GM12872 (cell line): ENCODE data around the gene TNFRSF19.

ENCODE experiments used
- TF ChIP-seq, protein P1 (sequence below): IDR thresholded peaks from 3 replicates; pipeline ENCODE4 v1.5.1; 2011; ENCODE audit warnings: low read depth, mild to moderate bottlenecking, low read length, moderate library complexity; ENCODE audit not compliant: insufficient read depth

TNFRSF19 gene

DNA sequence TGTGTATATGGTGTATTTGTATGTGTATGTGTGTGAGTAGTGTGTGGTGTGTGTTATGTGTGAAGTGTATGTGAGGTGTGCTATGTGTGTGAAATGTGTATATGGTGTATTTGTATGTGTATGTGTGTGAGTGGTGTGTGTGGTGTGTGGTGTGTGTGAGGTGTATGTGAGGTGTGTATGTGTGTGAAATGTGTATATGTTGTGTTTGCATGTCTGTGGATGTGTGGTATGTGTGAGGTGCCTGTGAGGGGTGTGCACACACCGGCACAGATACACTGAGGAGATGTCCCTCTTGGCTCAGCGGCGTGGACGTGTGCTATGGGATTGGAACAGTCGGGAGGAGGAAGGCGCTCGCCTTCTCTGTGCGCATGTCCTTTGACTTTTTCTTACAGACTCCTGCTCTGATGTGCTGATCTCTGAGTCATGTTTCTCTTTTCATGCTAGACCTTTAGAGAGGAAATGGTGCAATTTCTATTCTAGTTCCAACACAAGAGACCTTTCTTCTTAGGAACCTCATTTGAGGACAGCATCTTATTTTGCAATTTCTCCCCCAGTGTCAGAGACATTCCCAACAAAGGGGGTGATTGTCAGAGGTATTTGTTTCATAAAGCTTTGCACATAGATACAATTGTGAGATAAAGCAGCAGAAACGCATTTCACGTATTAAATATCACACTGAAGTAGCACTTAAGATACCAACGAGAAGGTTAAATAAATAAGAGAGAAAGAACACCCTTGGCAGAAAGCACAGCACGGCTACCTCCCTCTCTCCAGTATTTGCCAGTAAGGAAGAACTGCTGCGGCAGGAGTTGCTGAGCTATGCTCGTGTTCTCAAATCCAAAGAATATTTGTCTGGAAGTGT, 11.3 kb upstream of the TNFRSF19 start:
- TF ChIP-seq, protein P1, sequence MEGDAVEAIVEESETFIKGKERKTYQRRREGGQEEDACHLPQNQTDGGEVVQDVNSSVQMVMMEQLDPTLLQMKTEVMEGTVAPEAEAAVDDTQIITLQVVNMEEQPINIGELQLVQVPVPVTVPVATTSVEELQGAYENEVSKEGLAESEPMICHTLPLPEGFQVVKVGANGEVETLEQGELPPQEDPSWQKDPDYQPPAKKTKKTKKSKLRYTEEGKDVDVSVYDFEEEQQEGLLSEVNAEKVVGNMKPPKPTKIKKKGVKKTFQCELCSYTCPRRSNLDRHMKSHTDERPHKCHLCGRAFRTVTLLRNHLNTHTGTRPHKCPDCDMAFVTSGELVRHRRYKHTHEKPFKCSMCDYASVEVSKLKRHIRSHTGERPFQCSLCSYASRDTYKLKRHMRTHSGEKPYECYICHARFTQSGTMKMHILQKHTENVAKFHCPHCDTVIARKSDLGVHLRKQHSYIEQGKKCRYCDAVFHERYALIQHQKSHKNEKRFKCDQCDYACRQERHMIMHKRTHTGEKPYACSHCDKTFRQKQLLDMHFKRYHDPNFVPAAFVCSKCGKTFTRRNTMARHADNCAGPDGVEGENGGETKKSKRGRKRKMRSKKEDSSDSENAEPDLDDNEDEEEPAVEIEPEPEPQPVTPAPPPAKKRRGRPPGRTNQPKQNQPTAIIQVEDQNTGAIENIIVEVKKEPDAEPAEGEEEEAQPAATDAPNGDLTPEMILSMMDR: no peak

DNA sequence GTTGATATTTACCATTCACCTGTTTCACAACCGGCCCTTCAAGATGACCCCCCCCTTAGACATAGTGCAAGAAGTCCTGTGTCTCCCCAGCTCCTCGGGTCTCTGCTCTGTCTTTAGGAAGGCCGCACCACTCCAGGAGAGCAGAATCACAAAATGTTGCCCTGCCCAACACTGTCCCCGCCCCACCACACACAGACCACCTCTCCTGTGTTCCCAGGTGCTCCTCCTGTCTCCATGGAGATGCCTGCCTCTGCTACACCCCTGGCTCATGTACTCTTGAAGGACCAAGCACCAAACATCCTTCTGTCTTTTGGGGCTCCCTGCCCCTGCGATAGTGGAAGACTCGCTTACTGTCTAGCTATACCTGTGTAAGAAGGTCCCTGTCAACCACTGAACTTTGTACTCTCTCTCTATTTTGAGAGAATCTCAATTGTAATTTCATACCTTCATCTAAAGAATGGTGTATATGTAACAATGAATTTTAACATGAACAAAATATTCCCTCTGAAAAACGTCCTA, 9.6 kb upstream of the TNFRSF19 start:
- TF ChIP-seq, protein P1: no peak

DNA sequence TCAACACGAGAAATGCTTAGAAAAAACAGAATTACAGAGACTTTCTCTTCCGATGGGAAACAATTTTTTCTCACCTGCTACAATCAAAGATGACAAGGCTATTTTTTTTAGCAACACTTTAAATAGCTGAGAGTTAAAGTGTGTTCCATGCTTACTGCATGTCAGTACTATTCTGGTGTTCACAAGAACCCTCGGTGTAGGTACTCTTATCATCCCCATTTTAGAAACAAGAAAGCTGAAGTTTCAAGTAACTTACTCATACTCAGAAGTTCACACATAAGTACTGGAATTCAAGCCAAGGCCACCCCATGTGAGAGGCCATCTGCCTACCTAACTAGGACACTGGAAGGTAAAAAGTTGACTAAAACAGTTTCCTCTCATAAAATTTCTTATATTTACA, 9.0 kb upstream of the TNFRSF19 start:
- TF ChIP-seq, protein P1: no peak

DNA sequence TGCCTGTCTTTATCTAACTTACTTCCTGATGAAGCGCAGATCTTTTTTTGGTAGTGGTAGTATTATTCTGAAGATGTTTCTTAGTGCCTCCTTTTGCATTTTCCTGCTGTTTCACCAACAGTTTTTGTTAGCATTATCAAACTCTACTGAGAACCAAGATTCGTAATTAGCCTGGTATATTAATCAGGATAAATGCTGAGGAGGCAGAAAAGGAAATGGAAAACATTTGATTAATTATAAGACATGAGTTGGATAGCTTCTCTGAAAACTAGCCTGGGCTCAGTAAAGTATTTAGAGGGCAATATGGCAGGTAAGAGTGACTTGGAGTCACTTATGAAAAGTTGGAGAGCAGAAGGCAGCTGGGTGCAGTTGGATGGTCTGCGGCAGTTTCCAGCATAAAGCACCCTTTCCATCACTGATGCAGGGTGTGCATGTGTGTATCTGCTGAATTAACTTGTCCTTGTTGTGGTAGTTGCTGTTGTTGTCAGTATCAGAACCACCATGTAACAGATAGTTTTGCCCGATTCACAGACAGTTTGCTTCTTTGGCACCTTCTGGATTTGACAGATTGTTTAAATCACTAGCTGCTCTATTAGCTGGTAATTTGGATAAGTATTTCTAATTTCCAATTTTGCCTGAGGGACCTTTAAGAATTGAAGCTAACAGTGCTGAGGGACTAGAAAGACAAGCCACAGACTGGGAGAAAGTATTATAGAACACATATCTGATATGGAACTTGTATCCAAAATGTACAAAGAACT, 6.9 kb upstream of the TNFRSF19 start:
- TF ChIP-seq, protein P1: no peak

DNA sequence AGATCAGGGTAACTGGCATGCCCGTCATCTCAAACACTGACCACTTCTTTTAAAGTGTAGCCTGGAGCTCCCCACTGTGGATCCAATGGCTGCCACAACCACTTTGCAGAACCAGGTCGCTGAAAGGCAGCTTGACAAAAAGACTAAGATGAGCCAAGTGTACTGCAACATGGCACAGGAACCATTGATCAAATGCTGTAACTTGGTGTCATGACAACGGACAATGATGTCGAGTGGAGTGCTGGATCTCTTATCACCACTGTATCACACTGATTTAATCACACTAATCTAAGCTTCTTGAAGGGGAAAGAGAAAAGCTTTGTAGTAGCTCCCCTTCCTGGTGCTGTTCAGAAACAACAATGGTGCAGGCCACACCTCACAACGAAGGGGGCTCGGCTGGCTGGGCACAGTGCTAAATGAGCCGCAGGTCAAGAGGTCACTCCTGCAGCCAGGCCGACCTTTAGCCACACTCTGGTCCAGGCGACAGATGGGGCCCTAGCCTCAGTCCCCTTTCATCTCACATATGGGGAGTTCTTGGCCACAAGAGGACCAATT, 2.2 kb upstream of the TNFRSF19 start:
- TF ChIP-seq, protein P1: no peak

DNA sequence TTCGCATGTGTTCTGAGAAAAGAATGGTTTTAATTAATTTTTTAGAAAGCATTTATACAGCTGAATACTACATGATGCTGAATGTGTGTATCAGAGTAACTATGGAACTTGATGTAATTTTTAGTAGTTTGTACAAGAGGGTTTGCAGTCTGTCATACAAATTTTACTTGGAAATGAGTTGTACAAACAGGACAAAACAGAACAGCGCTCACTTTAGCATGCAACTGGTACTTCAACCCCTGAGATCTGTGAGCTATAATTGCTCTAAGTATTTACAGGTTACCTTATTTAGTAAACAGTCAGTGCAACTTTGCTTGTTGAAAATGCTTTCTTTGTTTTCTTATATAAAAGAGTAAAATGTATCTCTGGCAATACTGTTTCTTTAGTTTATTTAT, 706 bp downstream of the TNFRSF19 start:
- TF ChIP-seq, protein P1: no peak

DNA sequence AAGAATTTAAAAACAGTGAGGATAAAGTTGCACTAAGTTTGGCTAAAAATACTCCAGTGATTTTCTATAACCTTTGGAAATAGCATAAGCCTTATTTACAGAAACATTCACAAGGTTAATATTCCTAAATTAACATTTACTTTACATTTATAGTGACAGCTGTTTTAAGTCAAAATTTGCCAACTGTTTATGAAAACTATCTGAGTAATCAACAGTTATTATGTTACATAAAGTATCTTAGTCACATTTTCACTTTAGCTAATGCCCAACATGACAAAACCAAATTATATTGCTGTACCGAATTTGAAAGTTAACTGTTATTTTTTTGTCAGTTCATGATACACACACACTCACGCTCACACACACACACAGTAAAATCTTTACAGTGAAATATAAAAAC, 1.2 kb downstream of the TNFRSF19 start:
- TF ChIP-seq, protein P1: no peak
